OCI-LY1 (cell line): Measurements from ENCODE around the gene PCK2.

Experiments used
- H2AFZ ChIP-seq: fragments of 200-600 bp; sonication (generic), shearing (Covaris generic); 2 replicates; pipeline ENCODE4 v1.6.0; 2014; ENCODE audit warnings: antibody characterized with exemption, mild to moderate bottlenecking, low read length
- H3F3A ChIP-seq: fragments of 200-600 bp; sonication (generic), shearing (Covaris generic); 2 replicates; pipeline ENCODE4 v1.6.0; 2014; ENCODE audit warnings: mild to moderate bottlenecking, antibody characterized with exemption, low read length, moderate library complexity; ENCODE audit not compliant: insufficient read depth
- H3K27ac ChIP-seq: fragments of 200-600 bp; sonication (generic); 2 replicates; pipeline ENCODE4 v1.5.1; 2014; ENCODE audit warnings: low read length, mixed run types, mild to moderate bottlenecking, low read depth; ENCODE audit not compliant: poor library complexity, severe bottlenecking
- H3K27me3 ChIP-seq: fragments of 200-600 bp; sonication (generic); 2 replicates; pipeline ENCODE4 v1.6.0; 2014; ENCODE audit warnings: antibody characterized with exemption, mild to moderate bottlenecking, low read length, moderate library complexity; ENCODE audit not compliant: insufficient read depth
- H3K36me3 ChIP-seq: fragments of 200-600 bp; sonication (generic); 2 replicates; pipeline ENCODE4 v1.6.1; 2014; ENCODE audit warnings: mild to moderate bottlenecking, antibody characterized with exemption, low read length, moderate library complexity, mixed read lengths; ENCODE audit not compliant: insufficient read depth
- H3K4me1 ChIP-seq: fragments of 200-600 bp; sonication (generic); 2 replicates; pipeline ENCODE4 v1.5.1; 2014; ENCODE audit warnings: mild to moderate bottlenecking, low read length, moderate library complexity; ENCODE audit not compliant: insufficient read depth, severe bottlenecking
- H3K4me2 ChIP-seq: fragments of 200-600 bp; sonication (generic), shearing (Covaris generic); 2 replicates; pipeline ENCODE4 v1.6.1; 2014; ENCODE audit warnings: low read length
- H3K4me3 ChIP-seq: fragments of 200-600 bp; sonication (generic); 2 replicates; pipeline ENCODE4 v1.5.1; 2014; ENCODE audit warnings: low read length, low read depth, mild to moderate bottlenecking, mixed read lengths; ENCODE audit not compliant: poor library complexity, severe bottlenecking
- H3K79me2 ChIP-seq: fragments of 200-600 bp; shearing (Covaris generic); 2 replicates; pipeline ENCODE4 v1.6.1; 2016; ENCODE audit warnings: mixed run types, low read length, mixed read lengths; ENCODE audit not compliant: insufficient read depth
- H3K9ac ChIP-seq: fragments of 200-600 bp; sonication (generic), shearing (Covaris generic); 2 replicates; pipeline ENCODE4 v1.6.1; 2014; ENCODE audit warnings: mild to moderate bottlenecking, low read length, mixed read lengths
- H3K9me2 ChIP-seq: fragments of 200-600 bp; sonication (generic), shearing (Covaris generic); 2 replicates; pipeline ENCODE4 v1.6.1; 2014; ENCODE audit warnings: low read depth, mild to moderate bottlenecking, low read length, mixed read lengths
- H3K9me3 ChIP-seq: fragments of 200-600 bp; shearing (Covaris generic); 2 replicates; pipeline ENCODE4 v1.6.1; 2014; ENCODE audit warnings: low read length, mixed read lengths
- H4K20me1 ChIP-seq: fragments of 200-600 bp; sonication (generic), shearing (Covaris generic); 2 replicates; pipeline ENCODE4 v1.6.0; 2016; ENCODE audit warnings: mild to moderate bottlenecking, low read length; ENCODE audit not compliant: insufficient read depth
- CTCF ChIP-seq: fragments of 200-600 bp; sonication (generic), shearing (Covaris generic); IDR thresholded peaks from 2 replicates; pipeline ENCODE4 v1.5.1; 2017; ENCODE audit warnings: mild to moderate bottlenecking, antibody characterized with exemption, low read length, moderate library complexity, mixed read lengths
- EZH2 ChIP-seq: fragments of 200-600 bp; sonication (generic), shearing (Covaris generic); IDR thresholded peaks from 2 replicates; pipeline ENCODE4 v1.8.0; 2017; ENCODE audit warnings: borderline replicate concordance, mixed run types, mild to moderate bottlenecking, antibody characterized with exemption, low read length, moderate library complexity, mixed read lengths

PCK2 gene

DNA sequence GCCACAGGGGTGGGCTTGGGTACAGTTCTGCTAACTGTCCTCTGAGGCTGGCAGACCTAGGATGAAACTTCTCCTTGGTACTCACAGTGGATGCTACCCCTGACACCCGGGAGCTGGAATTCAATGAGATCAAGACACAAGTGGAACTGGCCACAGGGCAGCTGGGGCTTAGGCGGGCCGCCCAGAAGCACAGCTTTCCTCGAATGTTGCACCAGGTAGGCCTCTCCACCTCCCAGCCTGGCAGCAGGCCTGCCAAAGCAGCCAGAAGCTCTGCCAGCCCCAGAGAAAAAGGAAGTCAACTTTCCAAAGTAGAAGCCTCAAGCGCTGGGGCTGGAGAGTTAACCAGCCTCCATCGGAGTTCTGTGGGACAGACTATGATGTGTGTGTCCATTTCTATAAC lies 23.1 kb downstream of the PCK2 start:
- no peak for TF ChIP-seq EZH2
- no peak for TF ChIP-seq CTCF
- Histone ChIP-seq H3K9me2 (no peaks in the 10 kb centered on the region), H4K20me1 (no peaks in the 10 kb centered on the region), H3K9ac (no peak overlapping the region), H2AFZ (no peak overlapping the region), H3K36me3 (peaks cover 48% of the 10 kb centered on the region), H3K4me3 (no peak overlapping the region), H3K4me1 (peaks cover 18% of the 10 kb centered on the region), H3K27me3 (no peaks in the 10 kb centered on the region), H3K9me3 (no peaks in the 10 kb centered on the region), H3K79me2 (peaks cover 4% of the 10 kb centered on the region; the same call in 1 of the 2 replicates), H3F3A (no peaks in the 10 kb centered on the region), H3K4me2 (no peak overlapping the region), H3K27ac (no peak overlapping the region)

- peaks cover 63% of the 10 kb centered on the region for H3K36me3 ChIP-seq
- no peaks in the 10 kb centered on the region for H3K9me3 ChIP-seq
Observed at GRCh38 chr14:24119691-24120090, 25.6 kb downstream of the PCK2 start.

DNA sequence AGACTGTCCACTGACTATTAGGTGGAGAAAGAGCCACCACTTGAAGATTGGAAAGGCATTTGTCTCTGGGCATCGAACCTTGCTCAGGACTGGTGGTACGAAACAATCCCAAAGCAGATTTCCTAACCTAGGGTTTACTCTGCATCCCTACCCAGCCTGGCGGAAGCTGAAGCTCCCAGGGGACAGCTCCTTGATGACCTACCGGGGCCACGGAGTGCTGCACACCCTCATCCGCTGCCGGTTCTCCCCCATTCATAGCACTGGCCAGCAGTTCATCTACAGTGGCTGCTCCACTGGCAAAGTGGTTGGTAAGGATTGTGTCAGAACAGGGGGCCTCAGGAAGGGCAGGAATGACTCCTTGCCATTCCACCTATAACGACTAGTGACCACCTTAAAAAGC lies 27.1 kb downstream of the PCK2 start:
- Histone ChIP-seq H3K4me1 (peaks cover 5% of the 10 kb centered on the region), H3K9me2 (no peaks in the 10 kb centered on the region), H3K9ac (no peak overlapping the region), H3K4me2 (no peak overlapping the region), H3K27ac (no peak overlapping the region), H3K4me3 (no peak overlapping the region), H4K20me1 (no peaks in the 10 kb centered on the region), H3K27me3 (no peaks in the 10 kb centered on the region), H3K36me3 (peaks cover 63% of the 10 kb centered on the region), H2AFZ (no peak overlapping the region), H3F3A (no peaks in the 10 kb centered on the region), H3K9me3 (no peaks in the 10 kb centered on the region), H3K79me2 (no peaks in the 10 kb centered on the region)
- TF ChIP-seq EZH2 (no peak), CTCF (no peak)

More at GRCh38 chr14:24119691-24120090, 25.6 kb downstream of the PCK2 start:
- H4K20me1 ChIP-seq: no peaks in the 10 kb centered on the region
- H2AFZ ChIP-seq: no peak overlapping the region
- H3K27me3 ChIP-seq: no peaks in the 10 kb centered on the region
- no peaks in the 10 kb centered on the region for H3F3A ChIP-seq
- peaks cover 14% of the 10 kb centered on the region for H3K4me1 ChIP-seq
- H3K27ac ChIP-seq: no peak overlapping the region
- no peak for TF ChIP-seq CTCF
- no peak for TF ChIP-seq EZH2
- no peak overlapping the region for H3K4me2 ChIP-seq
- no peaks in the 10 kb centered on the region for H3K9me2 ChIP-seq
- H3K4me3 ChIP-seq: no peak overlapping the region
- no peak overlapping the region for H3K9ac ChIP-seq
- H3K79me2 ChIP-seq: peaks cover 4% of the 10 kb centered on the region; the same call in 1 of the 2 replicates
